HFFc6 (cell line): ENCODE measurements around the gene MSGN1. TPM values are rescaled to one million over a fixed set of nuclear protein-coding genes. Genes with fewer than 3 reads are reported as not detected.

Experiments
- DNase-seq: peaks from one replicate; pipeline ENCODE4 v3.0.0-alpha.2; 2018
- H3K27ac Mint-ChIP-seq: 2 replicates; pipeline ENCODE4 v1.8.0; 2020; ENCODE audit warnings: mild to moderate bottlenecking, mixed read lengths
- H3K27me3 Mint-ChIP-seq: 2 replicates; pipeline ENCODE4 v1.8.0; 2021; ENCODE audit warnings: mild to moderate bottlenecking, moderate library complexity, mixed read lengths; ENCODE audit not compliant: insufficient read depth
- H3K36me3 Mint-ChIP-seq: 2 replicates; pipeline ENCODE4 v1.8.0; 2021; ENCODE audit warnings: low read depth, mixed read lengths
- H3K4me1 Mint-ChIP-seq: 2 replicates; pipeline ENCODE4 v1.8.0; 2020; ENCODE audit warnings: low read depth, mixed read lengths
- H3K4me3 Mint-ChIP-seq: 2 replicates; pipeline ENCODE4 v1.8.0; 2020; ENCODE audit warnings: mild to moderate bottlenecking, moderate library complexity, mixed read lengths
- H3K9me3 Mint-ChIP-seq: 2 replicates; pipeline ENCODE4 v1.8.0; 2020; ENCODE audit warnings: mild to moderate bottlenecking, mixed read lengths
- CTCF ChIP-seq: fragments of 200-600 bp; sonication (generic); IDR thresholded peaks from 2 replicates; pipeline ENCODE4 v1.5.0; 2021; ENCODE audit warnings: antibody characterized with exemption, mild to moderate bottlenecking
- total RNA-seq, 6 experiments: library from RNA; stranded (reverse); fragmentation: NEBNext Ultra II Directional; extraction: Animal tissue kit (Norgen Biotek cat#: 25700); gene quantifications; 2 replicates in 1 of 6; 3 replicates in 5 of 6; pipeline ENCODE4 v1.2.3, GENCODE V29; 2021

The MSGN1 gene
- total RNA-seq, 6 experiments from 2014 or later, result not detected

GRCh38 chr2:17781482-17781881, 34.8 kb upstream of the MSGN1 start:
- Mint-ChIP-seq H3K27ac (no peak overlapping the region), H3K36me3 (peaks cover 26% of the 10 kb centered on the region), H3K4me1 (no peaks in the 10 kb centered on the region), H3K4me3 (no peak overlapping the region), H3K9me3 (no peaks in the 10 kb centered on the region), H3K27me3 (no peaks in the 10 kb centered on the region)
- TF ChIP-seq CTCF, result no peak
- no peak for DNase-seq

DNA sequence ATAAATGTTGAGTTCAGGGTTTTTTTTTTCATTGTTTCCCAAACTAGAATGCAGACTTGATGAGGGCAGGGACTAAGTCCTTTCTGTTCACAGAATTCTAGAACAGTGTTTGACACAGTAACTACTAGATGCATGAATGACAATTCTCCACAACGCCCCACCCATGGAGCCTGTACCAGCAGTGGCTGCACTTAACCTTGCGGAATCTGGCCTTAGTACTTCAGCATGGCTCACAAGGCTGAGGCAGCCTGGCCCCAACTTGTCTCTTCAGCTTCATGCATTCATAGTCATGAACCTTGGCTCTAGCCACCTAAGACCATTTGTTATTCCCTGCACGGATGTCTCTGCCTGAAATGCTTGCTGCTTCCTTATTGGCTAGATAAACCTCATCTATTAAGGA, 29.5 kb upstream of the MSGN1 start:
- Mint-ChIP-seq H3K4me1 (peaks cover 12% of the 10 kb centered on the region), H3K4me3 (no peak overlapping the region), H3K27me3 (no peaks in the 10 kb centered on the region), H3K27ac (no peak overlapping the region), H3K36me3 (peaks cover 8% of the 10 kb centered on the region), H3K9me3 (no peaks in the 10 kb centered on the region)
- TF ChIP-seq CTCF, result no peak
- DNase-seq, result no peak

- Mint-ChIP-seq H3K4me1 (peaks cover 23% of the 10 kb centered on the region), H3K27me3 (no peaks in the 10 kb centered on the region; the same call in 1 of the 2 replicates), H3K4me3 (no peak overlapping the region), H3K9me3 (no peaks in the 10 kb centered on the region), H3K27ac (no peak overlapping the region), H3K36me3 (no peaks in the 10 kb centered on the region; the same call in 1 of the 2 replicates)
- TF ChIP-seq CTCF, result no peak
- DNase-seq, result no peak
Measured at GRCh38 chr2:17788773-17789172, 27.5 kb upstream of the MSGN1 start.

DNA sequence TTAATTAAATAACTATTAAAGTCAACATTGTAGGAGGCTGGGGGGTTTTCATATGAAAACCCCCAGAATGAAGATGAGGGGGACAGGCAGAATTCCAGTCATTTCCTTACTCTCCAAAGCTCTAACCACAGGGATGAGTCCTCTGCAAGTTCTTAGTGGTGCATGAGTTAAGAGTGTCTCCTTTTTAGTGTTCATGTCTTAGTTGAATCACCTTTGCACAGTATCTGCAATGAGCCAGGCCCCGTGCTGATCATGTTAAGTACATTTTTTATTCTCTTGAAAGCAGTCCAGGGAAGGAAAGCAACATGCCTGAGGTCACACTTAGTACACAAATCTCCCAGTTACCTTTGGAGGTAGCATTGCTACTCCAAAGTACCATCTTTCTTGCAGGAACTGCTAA, 25.7 kb upstream of the MSGN1 start:
- Mint-ChIP-seq H3K27ac (no peak overlapping the region), H3K4me1 (peaks cover 26% of the 10 kb centered on the region), H3K27me3 (peaks cover 2% of the 10 kb centered on the region; the same call in 1 of the 2 replicates), H3K4me3 (no peak overlapping the region), H3K9me3 (no peaks in the 10 kb centered on the region), H3K36me3 (no peaks in the 10 kb centered on the region)
- TF ChIP-seq CTCF, result no peak
- no peak for DNase-seq

- DNase-seq, result peak; percentile 54
- TF ChIP-seq CTCF, result no peak
- peaks cover 3% of the 10 kb centered on the region; the same call in 1 of the 2 replicates for H3K27me3 Mint-ChIP-seq
- no peaks in the 10 kb centered on the region for H3K36me3 Mint-ChIP-seq
- peak overlapping the region; percentile 42 for H3K27ac Mint-ChIP-seq
- peak overlapping the region; percentile 29 for H3K4me3 Mint-ChIP-seq
- H3K9me3 Mint-ChIP-seq, result no peaks in the 10 kb centered on the region
- peaks cover 26% of the 10 kb centered on the region for H3K4me1 Mint-ChIP-seq
Measured at GRCh38 chr2:17791121-17791816, 25.0 kb upstream of the MSGN1 start.
